Endothelial cell of umbilical vein (primary cell): ENCODE results near the gene ZNF283. TPM values are rescaled to one million over a fixed set of nuclear protein-coding genes. Genes with fewer than 3 reads are reported as not detected.

Experiments
- BruUV-seq: library from RNA; stranded (reverse); fragments of 400-500 nt; replicated peaks from 2 replicates; lab custom pipeline; 2021; lab: Mats Ljungman, UMichigan
- CTCF ChIA-PET: fragments of 300-600, 350-600 bp; sonication (Branson Sonifier 250); formaldehyde crosslinking; loops from one replicate; lab custom pipeline; 2021; ENCODE audit warnings: antibody characterized with exemption, inconsistent platforms; lab: Charles Lee
- POLR2A ChIA-PET: fragments of 300-600, 350-600 bp; sonication (Branson Sonifier 250); formaldehyde crosslinking; loops from one replicate; lab custom pipeline; 2021; ENCODE audit warnings: antibody characterized with exemption, inconsistent platforms; lab: Charles Lee
- DNase-seq: peaks from one replicate; pipeline ENCODE4 v3.0.0-alpha.2; 2011; ENCODE audit warnings: low read depth, low spot score
- FAIRE-seq: peaks from 2 replicates; lab custom pipeline; 2011; peaks lifted over from hg19 to GRCh38; lab: Jason Lieb, UNC
- H2AFZ ChIP-seq: 2 replicates; pipeline ENCODE4 v1.6.0; 2012; ENCODE audit warnings: low read depth, low read length, control low read depth, inconsistent platforms
- H3K27ac ChIP-seq: 2 replicates; pipeline ENCODE4 v1.5.1; 2011; ENCODE audit warnings: low read depth, mild to moderate bottlenecking, control low read depth, low read length, moderate library complexity; ENCODE audit not compliant: insufficient read depth
- H3K27me3 ChIP-seq, 2 experiments: 2 replicates each; pipeline versions ENCODE4 v1.6.0 to v1.6.1; 2011; ENCODE audit warnings: low read length in 2 of 2, mixed read lengths in 1 of 2; ENCODE audit not compliant: control insufficient read depth in 2 of 2, insufficient read depth in 2 of 2
- H3K36me3 ChIP-seq, 2 experiments: 2 replicates in 1 of 2; 3 replicates in 1 of 2; pipeline ENCODE4 v1.5.1; 2011; ENCODE audit warnings: low read length in 2 of 2, mild to moderate bottlenecking in 1 of 2, moderate library complexity in 1 of 2; ENCODE audit not compliant: control insufficient read depth in 2 of 2, insufficient read depth in 2 of 2; ENCODE audit errors: extremely low read depth in 1 of 2
- H3K4me1 ChIP-seq: 3 replicates; pipeline ENCODE4 v1.5.1; 2011; ENCODE audit warnings: mild to moderate bottlenecking, low read length; ENCODE audit not compliant: control insufficient read depth, insufficient read depth; ENCODE audit errors: extremely low read depth
- H3K4me2 ChIP-seq: 2 replicates; pipeline ENCODE4 v1.6.1; 2011; ENCODE audit warnings: low read length, control low read depth, mixed read lengths; ENCODE audit not compliant: insufficient read depth
- H3K4me3 ChIP-seq, 3 experiments: fragments of 200-600 bp in 1 of 3; sonication (generic), shearing (Covaris generic) in 1 of 3; replicated peaks in 1 of 3; 2 replicates each; pipeline ENCODE4 v1.5.1; 2011 to 2016; ENCODE audit warnings: control low read depth in 3 of 3, low read length in 3 of 3, mild to moderate bottlenecking in 2 of 3, inconsistent platforms in 1 of 3, low read depth in 1 of 3, moderate library complexity in 1 of 3; ENCODE audit not compliant: insufficient read depth in 1 of 3
- H3K79me2 ChIP-seq: 2 replicates; pipeline ENCODE4 v1.6.0; 2012; ENCODE audit warnings: low read length, inconsistent platforms; ENCODE audit not compliant: control insufficient read depth, insufficient read depth
- H3K9ac ChIP-seq: replicated peaks from 2 replicates; pipeline ENCODE3; 2011; ENCODE audit warnings: low read length, control low read depth; ENCODE audit not compliant: insufficient read depth; ENCODE audit errors: extremely low read depth
- H3K9me1 ChIP-seq: replicated peaks from 3 replicates; pipeline ENCODE4 v1.6.0; 2011; ENCODE audit warnings: mild to moderate bottlenecking, low read length; ENCODE audit not compliant: control insufficient read depth, insufficient read depth; ENCODE audit errors: extremely low read depth
- H3K9me3 ChIP-seq: replicated peaks from 2 replicates; pipeline ENCODE4 v1.5.1; 2012; ENCODE audit warnings: low read length, inconsistent platforms; ENCODE audit not compliant: control insufficient read depth, insufficient read depth
- H4K20me1 ChIP-seq: replicated peaks from 2 replicates; pipeline ENCODE3; 2011; ENCODE audit warnings: mild to moderate bottlenecking, low read length; ENCODE audit not compliant: control insufficient read depth, insufficient read depth; ENCODE audit errors: extremely low read depth
- CTCF ChIP-seq, 2 donors: IDR thresholded peaks; 1 replicate in 1 of 2; 2 replicates in 1 of 2; pipeline ENCODE4 v1.5.1; 2011; ENCODE audit warnings: low read length in 2 of 2, mild to moderate bottlenecking in 2 of 2, moderate library complexity in 2 of 2, control low read depth in 1 of 2, inconsistent platforms in 1 of 2, low read depth in 1 of 2; ENCODE audit not compliant: insufficient read depth in 1 of 2; ENCODE audit errors: extremely low read depth in 1 of 2
- EZH2 ChIP-seq: IDR thresholded peaks from 2 replicates; pipeline ENCODE4 v1.6.1; 2012; ENCODE audit warnings: borderline replicate concordance, low read depth, mild to moderate bottlenecking, moderate library complexity, low read length, inconsistent platforms; ENCODE audit not compliant: severe bottlenecking
- FOS ChIP-seq: IDR thresholded peaks from 2 replicates; pipeline ENCODE4 v1.6.1; 2011; ENCODE audit warnings: mild to moderate bottlenecking, low read length, moderate library complexity, borderline replicate concordance; ENCODE audit not compliant: insufficient read depth
- GATA2 ChIP-seq: IDR thresholded peaks from 2 replicates; pipeline ENCODE4 v1.7.0; 2011; ENCODE audit warnings: low read depth, mild to moderate bottlenecking, moderate library complexity, mixed read lengths, low read length; ENCODE audit not compliant: insufficient read length, insufficient read depth
- JUN ChIP-seq: IDR thresholded peaks from 2 replicates; pipeline ENCODE4 v1.6.1; 2011; ENCODE audit warnings: borderline replicate concordance, low read depth; ENCODE audit not compliant: insufficient read length, insufficient read depth
- MAX ChIP-seq: IDR thresholded peaks from 2 replicates; pipeline ENCODE4 v1.6.1; 2011; ENCODE audit not compliant: insufficient read depth, insufficient read length
- MYC ChIP-seq: IDR thresholded peaks from one replicate; pipeline ENCODE4 v1.6.1; 2011; ENCODE audit warnings: mild to moderate bottlenecking, low read depth, low read length
- POLR2A ChIP-seq: IDR thresholded peaks from 2 replicates; pipeline ENCODE4 v1.6.1; 2012; ENCODE audit warnings: low read depth, mild to moderate bottlenecking, control low read depth, low read length
- POLR2AphosphoS5 ChIP-seq: IDR thresholded peaks from 2 replicates; pipeline ENCODE4 v1.6.1; 2012; ENCODE audit warnings: low read depth, mild to moderate bottlenecking, control low read depth, low read length, moderate library complexity; ENCODE audit not compliant: insufficient read depth
- dilution Hi-C: fragments of 300-500 bp; cut with MboI; formaldehyde crosslinking; loops from one replicate; pipeline ENCODE4 v1.15.0; 2019; ENCODE audit warnings: low sequenced_read_pairs; ENCODE audit not compliant: extremely low pct_ligation_motif_present
- intact Hi-C: fragments of 100-400 bp; cut with micrococcal nuclease; formaldehyde crosslinking; loops from one replicate; pipeline ENCODE4 v1.10.0; 2022
- polyA plus RNA-seq, 4 experiments: library from polyadenylated mRNA; depleted of rRNA in 3 of 4; stranded (reverse) in 3 of 4; unstranded in 1 of 4; fragments of >200 nt; gene quantifications; 2 replicates each; pipeline versions ENCODE4 v1.2.1 to v1.2.3, GENCODE V29; 2011 to 2012; ENCODE audit warnings: missing spikeins in 1 of 4
- total RNA-seq: library from RNA; stranded (reverse); gene quantifications from 2 replicates; pipeline ENCODE4 v1.2.3, GENCODE V29; 2021

Gene ZNF283
- total and polyA plus RNA-seq, 2 donors (not counting 3 experiments of a cell fraction or from before 2014, with no cell fraction given): 1.9 to 10.7 TPM

DNA sequence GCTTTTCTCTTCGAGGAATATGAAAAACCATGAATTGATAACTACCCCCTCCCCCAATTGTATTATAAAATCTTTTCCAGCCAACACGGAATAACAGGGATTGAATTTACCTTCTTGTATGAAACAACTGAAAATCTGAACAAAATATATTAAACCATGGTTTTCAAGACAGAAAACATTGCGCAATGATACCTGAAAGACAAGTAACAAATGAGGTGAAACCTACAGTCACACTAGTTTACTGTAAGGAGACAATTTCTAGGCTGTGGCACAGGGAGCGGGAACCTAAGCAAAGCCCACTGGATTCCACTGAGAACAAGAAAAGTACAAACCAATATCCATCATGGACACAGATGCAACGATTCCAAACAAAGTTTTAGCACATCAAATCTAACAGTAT is 53.4 kb downstream of the ZNF283 start:
- BruUV-seq: no TSS peak
- peaks cover 2% of the 10 kb centered on the region for H3K9me3 ChIP-seq
- ChIA-PET CTCF (no interaction called here), POLR2A (no interaction called here)
- no peaks in the 10 kb centered on the region for H4K20me1 ChIP-seq
- TF ChIP-seq MYC: no peak
- no peak for TF ChIP-seq MAX
- TF ChIP-seq POLR2AphosphoS5: no peak
- no peak for TF ChIP-seq FOS
- TF ChIP-seq GATA2: no peak
- TF ChIP-seq CTCF (IDR thresholded peaks at IDR 0.05; ENCODE audit: extremely low read depth in 1 of 2, insufficient read depth in 1 of 2, low read depth in 1 of 2, low read length in 2 of 2): no peak
- no peak for TF ChIP-seq POLR2A
- TF ChIP-seq EZH2: no peak
- no peak for TF ChIP-seq JUN
- dilution Hi-C loops: no loop called here
- no peaks in the 10 kb centered on the region for H3K9me1 ChIP-seq
- DNase-seq: no peak
- intact Hi-C loops: no loop called here
- no peak overlapping the region for H3K27ac ChIP-seq
- H3K4me1 ChIP-seq: no peaks in the 10 kb centered on the region
- H3K27me3 ChIP-seq: no peaks in the 10 kb centered on the region
- H3K4me3 ChIP-seq: no peak overlapping the region
- H3K9ac ChIP-seq: no peak overlapping the region
- H3K4me2 ChIP-seq: no peak overlapping the region
- no peaks in the 10 kb centered on the region for H3K79me2 ChIP-seq
- no peak for FAIRE-seq
- H3K36me3 ChIP-seq: no peaks in the 10 kb centered on the region
- H2AFZ ChIP-seq: no peak overlapping the region
